H1 (cell line): ENCODE measurements around the gene SMYD3. TPM values are rescaled to one million over a fixed set of nuclear protein-coding genes. Genes with fewer than 3 reads are reported as not detected.

Experiments
- ASH2L ChIP-seq: fragments of 200-600, 300-600 bp; sonication (generic); IDR thresholded peaks from one replicate; pipeline ENCODE4 v1.7.1; 2017; ENCODE audit warnings: low read length
- ATF3 ChIP-seq: IDR thresholded peaks from 2 replicates; pipeline ENCODE4 v1.6.1; 2011; ENCODE audit warnings: low read depth, mild to moderate bottlenecking, low read length; ENCODE audit not compliant: insufficient read depth
- CHD1 ChIP-seq: IDR thresholded peaks from 2 replicates; pipeline ENCODE4 v1.6.1; 2012; ENCODE audit warnings: low read depth, low read length, improper control_type of control experiment
- CHD2 ChIP-seq: IDR thresholded peaks from 2 replicates; pipeline ENCODE4 v1.6.1; 2012; ENCODE audit warnings: low read length, improper control_type of control experiment
- EGR1 ChIP-seq: IDR thresholded peaks from 2 replicates; pipeline ENCODE4 v1.6.1; 2011; ENCODE audit warnings: low read depth, low read length, borderline replicate concordance
- EP300 ChIP-seq, 2 experiments: IDR thresholded peaks; 1 replicate in 1 of 2; 2 replicates in 1 of 2; pipeline ENCODE4 v1.6.1; 2011 to 2012; ENCODE audit warnings: low read depth in 2 of 2, low read length in 2 of 2, mild to moderate bottlenecking in 2 of 2, borderline replicate concordance in 1 of 2, inconsistent platforms in 1 of 2, moderate library complexity in 1 of 2
- EZH2 ChIP-seq: fragments of 200-600 bp; sonication (generic); IDR thresholded peaks from 2 replicates; pipeline ENCODE4 v1.7.1; 2012; ENCODE audit warnings: low read depth, mild to moderate bottlenecking, moderate library complexity, low read length, inconsistent platforms; ENCODE audit not compliant: severe bottlenecking
- GTF2F1 ChIP-seq: IDR thresholded peaks from 2 replicates; pipeline ENCODE4 v1.6.1; 2012; ENCODE audit warnings: low read depth, low read length, improper control_type of control experiment, borderline replicate concordance
- HDAC6 ChIP-seq: IDR thresholded peaks from one replicate; pipeline ENCODE4 v1.7.1; 2012; ENCODE audit warnings: low read depth, mild to moderate bottlenecking, inconsistent platforms, low read length, moderate library complexity
- JUND ChIP-seq: IDR thresholded peaks from 2 replicates; pipeline ENCODE4 v1.6.1; 2011; ENCODE audit warnings: mild to moderate bottlenecking, improper control_type of control experiment, low read length
- KDM1A ChIP-seq: fragments of 200-600, 300-600 bp; sonication (generic); IDR thresholded peaks from 2 replicates; pipeline ENCODE4 v1.7.1; 2016; ENCODE audit warnings: mild to moderate bottlenecking, low read length, borderline replicate concordance
- KDM5A ChIP-seq: fragments of 200-600 bp; IDR thresholded peaks from 2 replicates; pipeline ENCODE4 v1.7.1; 2012; ENCODE audit warnings: mild to moderate bottlenecking, low read length, inconsistent platforms, mixed read lengths
- PHF8 ChIP-seq: fragments of 200-600 bp; sonication (generic); conservative IDR thresholded peaks from 2 replicates; pipeline ENCODE4 v1.7.1; 2012; ENCODE audit warnings: low read depth, mild to moderate bottlenecking, inconsistent platforms, low read length, moderate library complexity
- POLR2A ChIP-seq, 2 experiments: IDR thresholded peaks; 1 replicate in 1 of 2; 2 replicates in 1 of 2; pipeline ENCODE4 v1.6.1; 2011; ENCODE audit warnings: low read depth in 2 of 2, low read length in 2 of 2, mild to moderate bottlenecking in 2 of 2; ENCODE audit errors: control extremely low read depth in 1 of 2
- POU5F1 ChIP-seq: IDR thresholded peaks from 2 replicates; pipeline ENCODE4 v1.6.1; 2011; ENCODE audit warnings: low read depth, mild to moderate bottlenecking, low read length, moderate library complexity
- RAD21 ChIP-seq, 2 experiments: IDR thresholded peaks in 1 of 2; conservative IDR thresholded peaks in 1 of 2; 2 replicates each; pipeline ENCODE4 v1.6.1; 2011; ENCODE audit warnings: low read depth in 2 of 2, low read length in 2 of 2, improper control_type of control experiment in 1 of 2, inconsistent platforms in 1 of 2, mild to moderate bottlenecking in 1 of 2, moderate library complexity in 1 of 2
- RBBP5 ChIP-seq: IDR thresholded peaks from 2 replicates; pipeline ENCODE4 v1.7.1; 2012; ENCODE audit warnings: low read depth, mild to moderate bottlenecking, inconsistent platforms, low read length, moderate library complexity, borderline replicate concordance
- RNF2 ChIP-seq: fragments of 200-900, 300-1000 bp; sonication (generic); IDR thresholded peaks from 2 replicates; pipeline ENCODE4 v1.7.1; 2016; ENCODE audit warnings: borderline replicate concordance, low read depth, mild to moderate bottlenecking, antibody characterized with exemption, low read length; ENCODE audit not compliant: poor library complexity, severe bottlenecking; ENCODE audit errors: missing control alignments
- SIN3A ChIP-seq, 2 experiments: IDR thresholded peaks in 1 of 2; conservative IDR thresholded peaks in 1 of 2; 2 replicates each; pipeline ENCODE4 v1.6.1; 2011 to 2012; ENCODE audit warnings: low read length in 2 of 2, improper control_type of control experiment in 1 of 2, low read depth in 1 of 2, mild to moderate bottlenecking in 1 of 2
- TEAD4 ChIP-seq: IDR thresholded peaks from 2 replicates; pipeline ENCODE4 v1.6.1; 2012; ENCODE audit warnings: low read depth, low read length, inconsistent platforms, mixed read lengths
- USF2 ChIP-seq: IDR thresholded peaks from 2 replicates; pipeline ENCODE4 v1.6.1; 2011; ENCODE audit warnings: low read length, improper control_type of control experiment
- YY1 ChIP-seq: IDR thresholded peaks from 2 replicates; pipeline ENCODE4 v1.6.1; 2011; ENCODE audit warnings: low read depth, mild to moderate bottlenecking, low read length
- polyA plus RNA-seq, 7 experiments: library from polyadenylated mRNA; depleted of rRNA in 3 of 7; stranded (reverse) in 5 of 7; unstranded in 2 of 7; fragments of >200 nt in 5 of 7; fragments of 200-250 nt in 2 of 7; gene quantifications; 1 replicate in 5 of 7; 2 replicates in 1 of 7; 4 replicates in 1 of 7; pipeline versions ENCODE4 v1.2.1 to v1.2.3, GENCODE V29; 2011 to 2013; ENCODE audit warnings: missing spikeins in 2 of 7, mixed read lengths in 2 of 7
- total RNA-seq: library from RNA; stranded (reverse); fragmentation: NEBNext Ultra II Directional; extraction: Animal tissue kit (Norgen Biotek cat#: 25700); gene quantifications from 2 replicates; pipeline ENCODE4 v1.2.1, GENCODE V29; 2021

SMYD3 gene
- total and polyA plus RNA-seq, 2 of the 8 experiments (the other 6 are each of a cell fraction or from before 2014, with no cell fraction given): 17.3 to 25.4 TPM

GRCh38 chr1:246435421-246436041, 71.5 kb downstream of the SMYD3 start (continued):
- TF ChIP-seq EZH2: no peak
- TF ChIP-seq HDAC6: no peak
- TF ChIP-seq TEAD4: peak; percentile 100
- no peak for TF ChIP-seq CHD1
- no peak for TF ChIP-seq YY1
- TF ChIP-seq KDM5A: no peak
- no peak for TF ChIP-seq CHD2
- 0 out of 2 replicates have a peak, but pooled peaks have one; percentile 30 for TF ChIP-seq KDM1A
- no peak for TF ChIP-seq ATF3
- no peak for TF ChIP-seq ASH2L
- TF ChIP-seq RBBP5: no peak
- no peak for TF ChIP-seq POU5F1
- peak; percentile 34; the same call in 1 of the 2 replicates for TF ChIP-seq EGR1
- TF ChIP-seq RNF2: no peak
- TF ChIP-seq JUND: no peak
- TF ChIP-seq POLR2A (IDR thresholded peaks at IDR 0.05; ENCODE audit: control extremely low read depth in 1 of 2, low read depth in 2 of 2, low read length in 2 of 2): no peak
- TF ChIP-seq GTF2F1: no peak
- peak in 1 of 2 experiments; percentile 93; a peak in 1 of 3 replicates for TF ChIP-seq EP300 (IDR thresholded peaks at IDR 0.05; ENCODE audit: borderline replicate concordance in 1 of 2, low read depth in 2 of 2, low read length in 2 of 2)
- TF ChIP-seq PHF8: no peak
- no peak for TF ChIP-seq SIN3A (conservative IDR thresholded peaks at IDR 0.05 in 1 of 2, IDR thresholded peaks at IDR 0.05 in 1 of 2; ENCODE audit: low read depth in 1 of 2, low read length in 2 of 2)
- TF ChIP-seq USF2: no peak
- no peak for TF ChIP-seq RAD21 (IDR thresholded peaks at IDR 0.05 in 1 of 2, conservative IDR thresholded peaks at IDR 0.05 in 1 of 2; ENCODE audit: low read depth in 2 of 2, low read length in 2 of 2)
